GM10248 (cell line): Measurements from ENCODE around the gene TMEM14A.

ENCODE experiments used
- CTCF ChIA-PET: fragments of 300-600 bp; sonication (Branson Sonifier 250); formaldehyde crosslinking; extraction: SDS; loops from one replicate; lab custom pipeline; 2021; ENCODE audit warnings: antibody characterized with exemption; lab: Yijun Ruan, JAX
- POLR2A ChIA-PET: fragments of 350-650 bp; sonication (Branson Sonifier 250); formaldehyde crosslinking; extraction: SDS; loops from one replicate; lab custom pipeline; 2020; ENCODE audit warnings: antibody characterized with exemption; lab: Yijun Ruan, JAX
- DNase-seq: peaks from one replicate; pipeline ENCODE4 v3.0.0; 2012; ENCODE audit errors: extremely low spot score
- CTCF ChIP-seq: IDR thresholded peaks from 2 replicates; pipeline ENCODE4 v1.5.1; 2012; ENCODE audit warnings: mild to moderate bottlenecking, low read depth; ENCODE audit errors: extremely low read depth, missing control alignments, control extremely low read depth

The TMEM14A gene

GRCh38 chr6:52661551-52661950, 9.4 kb upstream of the TMEM14A start:
- no peak for TF ChIP-seq CTCF

GRCh38 chr6:52662031-52662430, 8.9 kb upstream of the TMEM14A start:
- ChIA-PET CTCF (interaction anchor here (1.0 to 4.3 kb wide), 14 partner anchors 12 to 379 kb away, joined by 3 to 111 read pairs (median 7); partner anchors contain the start of genes EFHC1 and TRAM2), POLR2A (no interaction called here)
- no peak for DNase-seq
- no peak for TF ChIP-seq CTCF

More at GRCh38 chr6:52661551-52661950, 9.4 kb upstream of the TMEM14A start:
- ChIA-PET CTCF (interaction anchor here (1.4 to 4.3 kb wide), 8 partner anchors 11 to 375 kb away, joined by 4 to 111 read pairs (median 15); partner anchors contain the start of genes EFHC1 and TRAM2), POLR2A (no interaction called here)
- DNase-seq: no peak

GRCh38 chr6:52663120-52663935, 7.6 kb upstream of the TMEM14A start:
- ChIA-PET CTCF (interaction anchor here (0.6 to 4.3 kb wide), 24 partner anchors 9 to 400 kb away, joined by 3 to 111 read pairs (median 5); partner anchors contain the start of genes EFHC1 and PAQR8), POLR2A (no interaction called here)

GRCh38 chr6:52663936-52664185, 7.1 kb upstream of the TMEM14A start:
- no peak for DNase-seq
- no peak for TF ChIP-seq CTCF
- ChIA-PET CTCF (interaction anchor here (0.6 to 4.3 kb wide), 11 partner anchors 11 to 377 kb away, joined by 3 to 111 read pairs (median 7); partner anchors contain the start of genes EFHC1 and PAQR8), POLR2A (no interaction called here)

More at GRCh38 chr6:52663120-52663935, 7.6 kb upstream of the TMEM14A start:
- peak; percentile 68 for DNase-seq
- TF ChIP-seq CTCF: peak; percentile 79

- DNase-seq: peak; percentile 95
- TF ChIP-seq CTCF: no peak
- ChIA-PET CTCF (interaction anchor here (0.8 to 4.2 kb wide), 6 partner anchors 13 to 259 kb away, joined by 3 to 32 read pairs (median 4); partner anchors contain the start of gene EFHC1), POLR2A (no interaction called here)
Measured at GRCh38 chr6:52664186-52664990, 6.5 kb upstream of the TMEM14A start.
